ENCODE data around the gene ABCA10.
"Not testable (repeated sequence)": the region's sequence is repeated elsewhere in the genome, so short reads cannot be mapped to it uniquely, and the experiment has no call there.

ABCA10 gene

DNA sequence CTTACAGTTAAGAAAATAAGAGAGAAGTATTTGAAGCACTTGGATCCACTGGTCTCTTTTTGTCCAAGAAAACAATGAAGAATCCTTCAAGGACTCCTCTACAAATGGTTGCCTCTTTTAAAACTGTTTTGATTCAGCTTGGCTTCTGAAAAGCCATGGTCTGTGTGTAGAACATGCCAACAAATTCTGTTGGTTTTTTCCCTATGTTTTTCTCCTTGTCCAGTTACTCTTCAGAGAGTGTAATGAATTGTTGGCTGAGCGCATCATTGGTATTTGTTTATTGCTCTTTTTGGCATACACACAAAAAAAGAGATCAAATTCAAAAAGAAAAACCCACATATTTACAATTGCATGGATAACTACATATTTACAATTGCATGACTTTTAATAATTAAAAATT is at the start of gene ABCA10:
ABCA10 (minus strand) TSS at position 249 of the 400 bp plus-strand sequence. CDS start 3,466 bp downstream, outside the sequence.
- TF ChIP-seq GATA1 (IDR thresholded peaks at IDR 0.05; ENCODE audit: low read depth, low read length), result no peak
- TF ChIP-seq POLR2A (IDR thresholded peaks at IDR 0.05; ENCODE audit: low read length), result no peak
- DNase-seq, result no peak

DNA sequence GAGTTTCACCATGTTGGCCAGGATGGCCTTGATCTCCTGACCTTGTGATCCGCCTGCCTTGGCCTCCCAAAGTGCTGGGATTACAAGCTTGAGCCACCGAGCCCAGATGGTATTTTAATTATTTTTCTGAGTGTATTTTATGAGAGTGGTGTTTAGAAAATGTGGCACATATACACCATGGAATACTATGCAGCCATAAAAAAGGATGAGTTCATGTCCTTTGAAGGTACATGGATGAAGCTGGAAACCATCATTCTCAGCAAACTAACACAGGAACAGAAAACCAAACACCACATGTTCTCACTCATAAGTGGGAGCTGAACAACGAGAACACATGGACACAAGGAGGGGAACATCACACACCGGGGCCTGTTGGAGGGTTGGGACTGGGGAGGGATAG is 47.7 kb upstream of the ABCA10 start:
- not testable (repeated sequence) for DNase-seq

DNA sequence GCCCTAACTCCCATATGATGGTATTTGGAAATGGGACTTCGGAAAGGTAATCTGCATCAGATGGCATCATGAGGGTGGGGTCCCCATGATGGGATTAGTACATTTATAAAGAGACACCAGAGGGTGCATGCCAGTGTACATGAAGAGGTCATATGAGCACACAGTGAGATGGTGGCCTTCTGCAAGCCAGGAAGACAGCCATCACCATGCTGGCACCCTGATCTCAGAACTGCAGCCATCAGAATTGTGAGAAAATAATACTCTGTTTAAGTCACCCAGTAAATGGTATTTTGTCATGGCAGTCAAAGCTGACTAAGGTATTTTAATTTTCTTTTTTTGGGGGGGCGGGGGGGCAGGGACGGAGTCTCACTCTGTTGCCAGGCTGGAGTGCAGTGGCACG is 47.1 kb upstream of the ABCA10 start:
- TF ChIP-seq GATA1 (IDR thresholded peaks at IDR 0.05; ENCODE audit: low read depth, low read length), result no peak
- no peak for DNase-seq

DNA sequence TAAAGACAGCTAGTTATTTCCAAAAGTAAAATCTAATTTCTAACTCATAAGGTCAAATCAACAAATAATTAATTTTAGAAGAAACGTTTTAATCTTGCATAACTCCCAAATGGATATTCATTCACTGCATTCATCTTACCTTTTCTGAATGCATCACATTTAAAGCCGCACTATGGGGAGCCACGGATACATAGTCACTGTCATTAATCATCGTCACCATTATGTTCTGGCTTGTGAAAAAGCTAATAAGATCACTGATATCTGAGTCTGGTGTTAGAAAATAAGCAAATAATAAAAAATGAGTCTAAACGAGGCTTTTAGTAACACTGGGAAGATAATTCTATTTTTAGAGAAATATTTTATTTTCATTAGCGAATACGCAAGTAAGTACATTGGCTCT is 42.4 kb upstream of the ABCA10 start:
- no peak for TF ChIP-seq GATA1 (IDR thresholded peaks at IDR 0.05; ENCODE audit: low read depth, low read length)
- no peak for TF ChIP-seq POLR2A (IDR thresholded peaks at IDR 0.05; ENCODE audit: low read length)
- DNase-seq, result no peak

GRCh38 chr17:69269131-69269998 is 40.7 kb upstream of the ABCA10 start:
- DNase-seq, result no peak

GRCh38 chr17:69268543-69269014 is 40.0 kb upstream of the ABCA10 start:
- DNase-seq, result no peak
- TF ChIP-seq GATA1 (IDR thresholded peaks at IDR 0.05; ENCODE audit: low read depth, low read length), result no peak
- TF ChIP-seq POLR2A (IDR thresholded peaks at IDR 0.05; ENCODE audit: low read length), result no peak

More at GRCh38 chr17:69269131-69269998, 40.7 kb upstream of the ABCA10 start:
- TF ChIP-seq GATA1 (IDR thresholded peaks at IDR 0.05; ENCODE audit: low read depth, low read length) (no peak), POLR2A (IDR thresholded peaks at IDR 0.05; ENCODE audit: low read length) (no peak)

GRCh38 chr17:69267219-69267618 is 38.6 kb upstream of the ABCA10 start:
- TF ChIP-seq GATA1 (IDR thresholded peaks at IDR 0.05; ENCODE audit: low read depth, low read length) (no peak), POLR2A (IDR thresholded peaks at IDR 0.05; ENCODE audit: low read length) (no peak)

GRCh38 chr17:69265873-69266272 is 37.2 kb upstream of the ABCA10 start:
- TF ChIP-seq GATA1 (IDR thresholded peaks at IDR 0.05; ENCODE audit: low read depth, low read length) (no peak), POLR2A (IDR thresholded peaks at IDR 0.05; ENCODE audit: low read length) (no peak)
- no peak for DNase-seq

More at GRCh38 chr17:69267219-69267618, 38.6 kb upstream of the ABCA10 start:
- DNase-seq, result no peak

- DNase-seq, result no peak
- TF ChIP-seq POLR2A (IDR thresholded peaks at IDR 0.05; ENCODE audit: low read length) (no peak), GATA1 (IDR thresholded peaks at IDR 0.05; ENCODE audit: low read depth, low read length) (no peak)
These were observed 25.6 kb upstream of the ABCA10 start for GRCh38 chr17:69254187-69254586.

DNA sequence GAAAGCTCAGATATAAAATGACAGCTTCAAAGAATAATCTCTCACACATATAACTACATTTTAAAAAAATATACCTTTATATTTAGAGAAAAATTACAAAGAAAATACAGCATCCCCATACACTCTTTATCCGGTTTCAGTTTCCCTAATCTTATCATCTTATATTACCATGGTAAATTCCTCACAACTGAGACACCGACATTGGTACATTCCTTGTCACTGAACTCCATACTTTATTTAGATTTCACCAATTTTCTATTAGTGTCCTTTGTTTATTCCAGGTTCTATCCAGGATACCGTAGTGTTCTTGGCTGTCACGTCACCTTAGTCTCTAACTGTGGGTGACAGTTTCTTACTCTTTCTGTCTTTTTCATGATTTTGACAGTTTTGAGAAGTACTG is 22.0 kb upstream of the ABCA10 start:
- no peak for TF ChIP-seq GATA1 (IDR thresholded peaks at IDR 0.05; ENCODE audit: low read depth, low read length)
- no peak for TF ChIP-seq POLR2A (IDR thresholded peaks at IDR 0.05; ENCODE audit: low read length)
- DNase-seq, result no peak

GRCh38 chr17:69246726-69247375 is 18.2 kb upstream of the ABCA10 start:
- peak; percentile 47 to 74 for DNase-seq
- TF ChIP-seq GATA1 (IDR thresholded peaks at IDR 0.05; ENCODE audit: low read depth, low read length) (no peak), POLR2A (IDR thresholded peaks at IDR 0.05; ENCODE audit: low read length) (no peak)

DNA sequence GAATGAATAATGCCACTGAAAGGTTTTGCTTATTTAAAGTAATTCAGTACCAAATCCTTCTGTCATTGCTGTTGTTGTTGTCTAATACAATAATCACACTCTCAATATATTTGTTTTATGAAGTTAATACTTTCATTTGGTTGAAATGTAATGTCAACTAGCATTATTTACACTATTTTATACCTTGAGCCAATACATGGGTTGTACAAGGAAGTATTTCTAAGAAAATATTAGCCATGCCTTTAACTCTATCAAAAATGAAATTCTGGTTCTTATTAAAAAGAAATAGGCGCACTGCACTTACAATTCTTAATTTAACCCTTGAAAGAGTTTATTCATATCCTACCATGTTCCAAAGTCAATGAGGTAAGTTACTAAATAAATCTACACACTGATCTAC is 17.6 kb upstream of the ABCA10 start:
- no peak for DNase-seq
- TF ChIP-seq GATA1 (IDR thresholded peaks at IDR 0.05; ENCODE audit: low read depth, low read length) (no peak), POLR2A (IDR thresholded peaks at IDR 0.05; ENCODE audit: low read length) (no peak)

DNA sequence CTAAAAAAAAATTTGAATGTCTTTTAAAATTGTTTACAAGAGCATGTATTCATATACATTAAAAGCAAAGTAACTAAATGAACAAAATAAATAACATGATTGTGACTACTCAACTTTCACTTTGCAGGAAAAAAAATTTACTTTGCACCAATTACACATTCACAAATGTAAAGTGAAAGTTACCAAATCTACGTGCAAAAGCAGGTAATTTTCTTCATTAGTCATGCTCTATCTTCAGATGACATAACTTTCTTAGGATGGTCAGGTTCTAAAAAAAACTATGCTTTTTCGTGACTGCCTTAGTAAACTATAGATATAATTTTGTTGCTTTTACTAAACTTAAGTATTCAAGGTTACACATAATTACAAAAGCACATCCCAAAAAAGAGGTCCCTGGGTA is 17.0 kb upstream of the ABCA10 start:
- TF ChIP-seq GATA1 (IDR thresholded peaks at IDR 0.05; ENCODE audit: low read depth, low read length) (no peak), POLR2A (IDR thresholded peaks at IDR 0.05; ENCODE audit: low read length) (no peak)

More for the DNA sequence above, 17.0 kb upstream of the ABCA10 start:
- peak; percentile 1 to 35 for DNase-seq
